Activated naive CD8-positive, alpha-beta T cell (primary cell): ENCODE measurements around the gene UBR4.

Experiments
- H3K27ac Mint-ChIP-seq: one replicate; pipeline ENCODE4 v1.8.0; 2021; ENCODE audit warnings: mixed read lengths
- H3K27me3 Mint-ChIP-seq: one replicate; pipeline ENCODE4 v1.8.0; 2021; ENCODE audit warnings: mixed read lengths
- H3K36me3 Mint-ChIP-seq: one replicate; pipeline ENCODE4 v1.8.0; 2021; ENCODE audit warnings: mixed read lengths
- H3K4me1 Mint-ChIP-seq: one replicate; pipeline ENCODE4 v1.8.0; 2021; ENCODE audit warnings: low read depth, mixed read lengths
- H3K4me3 Mint-ChIP-seq: one replicate; pipeline ENCODE4 v1.8.0; 2021; ENCODE audit warnings: mild to moderate bottlenecking, mixed read lengths
- H3K9me3 Mint-ChIP-seq: one replicate; pipeline ENCODE4 v1.8.0; 2021; ENCODE audit warnings: low read depth, mixed read lengths

UBR4 gene

GRCh38 chr1:19063122-19063521 lies 146.9 kb downstream of the UBR4 start:
- Mint-ChIP-seq H3K36me3 (no peaks in the 10 kb centered on the region), H3K4me1 (peaks cover 5% of the 10 kb centered on the region), H3K27me3 (no peaks in the 10 kb centered on the region), H3K9me3 (no peaks in the 10 kb centered on the region), H3K4me3 (no peak overlapping the region), H3K27ac (no peak overlapping the region)

GRCh38 chr1:19062258-19063029 lies 147.6 kb downstream of the UBR4 start:
- Mint-ChIP-seq H3K27me3 (no peaks in the 10 kb centered on the region), H3K9me3 (no peaks in the 10 kb centered on the region), H3K27ac (no peak overlapping the region), H3K4me1 (peaks cover 2% of the 10 kb centered on the region), H3K4me3 (no peak overlapping the region), H3K36me3 (no peaks in the 10 kb centered on the region)

- H3K4me3 Mint-ChIP-seq = no peak overlapping the region
- no peak overlapping the region for H3K27ac Mint-ChIP-seq
- no peaks in the 10 kb centered on the region for H3K36me3 Mint-ChIP-seq
- H3K4me1 Mint-ChIP-seq = peaks cover 2% of the 10 kb centered on the region
- no peaks in the 10 kb centered on the region for H3K9me3 Mint-ChIP-seq
- peaks cover 2% of the 10 kb centered on the region for H3K27me3 Mint-ChIP-seq
Measured at GRCh38 chr1:19061798-19062197, 148.3 kb downstream of the UBR4 start.

GRCh38 chr1:19061343-19061742 lies 148.7 kb downstream of the UBR4 start:
- peak overlapping the region; percentile 16 for H3K27ac Mint-ChIP-seq
- H3K27me3 Mint-ChIP-seq = peaks cover 2% of the 10 kb centered on the region
- no peaks in the 10 kb centered on the region for H3K36me3 Mint-ChIP-seq
- no peak overlapping the region for H3K4me3 Mint-ChIP-seq
- no peaks in the 10 kb centered on the region for H3K9me3 Mint-ChIP-seq
- peaks cover 2% of the 10 kb centered on the region for H3K4me1 Mint-ChIP-seq

- Mint-ChIP-seq H3K36me3 (no peaks in the 10 kb centered on the region), H3K4me1 (peaks cover 10% of the 10 kb centered on the region), H3K4me3 (no peak overlapping the region), H3K27me3 (peaks cover 11% of the 10 kb centered on the region), H3K9me3 (no peaks in the 10 kb centered on the region), H3K27ac (no peak overlapping the region)
Measured at GRCh38 chr1:19059773-19060172, 150.3 kb downstream of the UBR4 start.

GRCh38 chr1:19058476-19058797 lies 151.6 kb downstream of the UBR4 start:
- Mint-ChIP-seq H3K9me3 (no peaks in the 10 kb centered on the region), H3K27ac (no peak overlapping the region), H3K36me3 (no peaks in the 10 kb centered on the region), H3K4me3 (no peak overlapping the region), H3K4me1 (peaks cover 10% of the 10 kb centered on the region), H3K27me3 (peaks cover 11% of the 10 kb centered on the region)

- H3K4me1 Mint-ChIP-seq = peaks cover 10% of the 10 kb centered on the region
- no peak overlapping the region for H3K4me3 Mint-ChIP-seq
- H3K36me3 Mint-ChIP-seq = no peaks in the 10 kb centered on the region
- H3K9me3 Mint-ChIP-seq = no peaks in the 10 kb centered on the region
- peaks cover 11% of the 10 kb centered on the region for H3K27me3 Mint-ChIP-seq
- no peak overlapping the region for H3K27ac Mint-ChIP-seq
Measured at GRCh38 chr1:19057784-19058475, 152.1 kb downstream of the UBR4 start.

GRCh38 chr1:19057182-19057779 lies 152.8 kb downstream of the UBR4 start:
- Mint-ChIP-seq H3K9me3 (no peaks in the 10 kb centered on the region), H3K4me3 (no peak overlapping the region), H3K27me3 (peaks cover 13% of the 10 kb centered on the region), H3K4me1 (peaks cover 10% of the 10 kb centered on the region), H3K27ac (no peak overlapping the region), H3K36me3 (no peaks in the 10 kb centered on the region)

- Mint-ChIP-seq H3K4me1 (peaks cover 8% of the 10 kb centered on the region), H3K36me3 (no peaks in the 10 kb centered on the region), H3K27ac (no peak overlapping the region), H3K9me3 (no peaks in the 10 kb centered on the region), H3K4me3 (no peak overlapping the region), H3K27me3 (peaks cover 13% of the 10 kb centered on the region)
Measured at GRCh38 chr1:19055701-19056100, 154.4 kb downstream of the UBR4 start.

GRCh38 chr1:19055001-19055400 lies 155.1 kb downstream of the UBR4 start:
- Mint-ChIP-seq H3K27me3 (peaks cover 13% of the 10 kb centered on the region), H3K9me3 (no peaks in the 10 kb centered on the region), H3K27ac (no peak overlapping the region), H3K36me3 (no peaks in the 10 kb centered on the region), H3K4me1 (peaks cover 8% of the 10 kb centered on the region), H3K4me3 (no peak overlapping the region)

GRCh38 chr1:19054216-19054615 lies 155.8 kb downstream of the UBR4 start:
- H3K27me3 Mint-ChIP-seq = peaks cover 13% of the 10 kb centered on the region
- no peaks in the 10 kb centered on the region for H3K36me3 Mint-ChIP-seq
- no peak overlapping the region for H3K4me3 Mint-ChIP-seq
- H3K4me1 Mint-ChIP-seq = peaks cover 8% of the 10 kb centered on the region
- no peaks in the 10 kb centered on the region for H3K9me3 Mint-ChIP-seq
- H3K27ac Mint-ChIP-seq = no peak overlapping the region

GRCh38 chr1:19053486-19053885 lies 156.6 kb downstream of the UBR4 start:
- no peak overlapping the region for H3K27ac Mint-ChIP-seq
- no peaks in the 10 kb centered on the region for H3K9me3 Mint-ChIP-seq
- H3K27me3 Mint-ChIP-seq = peaks cover 13% of the 10 kb centered on the region
- no peak overlapping the region for H3K4me3 Mint-ChIP-seq
- H3K4me1 Mint-ChIP-seq = peaks cover 8% of the 10 kb centered on the region
- H3K36me3 Mint-ChIP-seq = no peaks in the 10 kb centered on the region

GRCh38 chr1:19049798-19050197 lies 160.3 kb downstream of the UBR4 start:
- Mint-ChIP-seq H3K27ac (no peak overlapping the region), H3K36me3 (no peaks in the 10 kb centered on the region), H3K4me1 (no peaks in the 10 kb centered on the region), H3K9me3 (no peaks in the 10 kb centered on the region), H3K27me3 (peaks cover 7% of the 10 kb centered on the region), H3K4me3 (no peak overlapping the region)

GRCh38 chr1:19049128-19049768 lies 160.8 kb downstream of the UBR4 start:
- peaks cover 7% of the 10 kb centered on the region for H3K27me3 Mint-ChIP-seq
- H3K27ac Mint-ChIP-seq = no peak overlapping the region
- no peak overlapping the region for H3K4me3 Mint-ChIP-seq
- no peaks in the 10 kb centered on the region for H3K36me3 Mint-ChIP-seq
- H3K9me3 Mint-ChIP-seq = no peaks in the 10 kb centered on the region
- no peaks in the 10 kb centered on the region for H3K4me1 Mint-ChIP-seq
